ENCODE results near the gene SLC8A1.

The SLC8A1 gene

DNA sequence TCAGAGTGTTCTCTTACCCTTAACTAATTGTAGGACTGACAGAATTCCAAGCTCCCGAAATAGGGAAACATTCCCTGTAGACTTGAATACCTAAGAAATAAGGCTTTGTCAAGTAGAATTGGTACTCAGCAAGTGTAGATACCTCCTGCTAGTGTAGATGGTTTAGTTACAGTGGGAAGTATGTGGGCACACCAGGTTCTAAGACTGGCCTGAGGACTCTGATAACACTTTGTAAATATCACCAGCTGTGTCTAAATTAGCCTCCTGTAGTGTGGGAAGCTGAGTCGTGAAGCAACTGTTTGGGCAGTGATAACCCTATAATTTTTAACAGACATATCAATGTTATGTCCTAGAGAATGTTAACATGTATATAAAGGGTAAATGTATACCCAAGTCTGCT is 304.5 kb downstream of the SLC8A1 start:
- TF ChIP-seq, protein P1, sequence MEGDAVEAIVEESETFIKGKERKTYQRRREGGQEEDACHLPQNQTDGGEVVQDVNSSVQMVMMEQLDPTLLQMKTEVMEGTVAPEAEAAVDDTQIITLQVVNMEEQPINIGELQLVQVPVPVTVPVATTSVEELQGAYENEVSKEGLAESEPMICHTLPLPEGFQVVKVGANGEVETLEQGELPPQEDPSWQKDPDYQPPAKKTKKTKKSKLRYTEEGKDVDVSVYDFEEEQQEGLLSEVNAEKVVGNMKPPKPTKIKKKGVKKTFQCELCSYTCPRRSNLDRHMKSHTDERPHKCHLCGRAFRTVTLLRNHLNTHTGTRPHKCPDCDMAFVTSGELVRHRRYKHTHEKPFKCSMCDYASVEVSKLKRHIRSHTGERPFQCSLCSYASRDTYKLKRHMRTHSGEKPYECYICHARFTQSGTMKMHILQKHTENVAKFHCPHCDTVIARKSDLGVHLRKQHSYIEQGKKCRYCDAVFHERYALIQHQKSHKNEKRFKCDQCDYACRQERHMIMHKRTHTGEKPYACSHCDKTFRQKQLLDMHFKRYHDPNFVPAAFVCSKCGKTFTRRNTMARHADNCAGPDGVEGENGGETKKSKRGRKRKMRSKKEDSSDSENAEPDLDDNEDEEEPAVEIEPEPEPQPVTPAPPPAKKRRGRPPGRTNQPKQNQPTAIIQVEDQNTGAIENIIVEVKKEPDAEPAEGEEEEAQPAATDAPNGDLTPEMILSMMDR (IDR thresholded peaks at IDR 0.05; ENCODE audit: insufficient read depth, low read length, poor library complexity, severe bottlenecking), result no peak
- DNase-seq (ENCODE audit: extremely low read depth, insufficient read length), result no peak
- H3K27me3 ChIP-seq (replicated peaks; ENCODE audit: control insufficient read depth, insufficient read depth, low read length), result no peaks in the 10 kb centered on the region; the same call in none of the 2 replicates
- H3K4me3 ChIP-seq (replicated peaks; ENCODE audit: low read depth, low read length), result no peak overlapping the region
- no peaks in the 10 kb centered on the region for H3K36me3 ChIP-seq (ENCODE audit: control insufficient read depth, insufficient read depth, low read length)

DNA sequence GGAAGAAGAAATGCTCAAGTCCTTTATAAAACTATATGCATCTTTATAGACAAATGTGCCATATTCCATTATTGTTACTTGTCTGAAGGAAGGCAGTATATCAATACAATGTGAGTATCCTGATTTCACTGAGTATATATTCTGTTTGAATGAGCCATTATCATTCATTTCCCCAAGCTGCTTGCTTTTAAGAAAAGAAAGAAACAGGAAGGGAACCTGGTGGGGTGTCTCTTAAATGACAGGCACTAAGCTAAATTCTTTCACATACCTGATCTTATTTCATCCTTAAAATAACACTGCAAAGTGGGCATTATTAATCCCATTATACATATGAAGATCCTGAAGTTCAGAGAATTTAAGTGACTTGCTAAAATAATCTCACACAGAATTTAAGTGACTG is 307.9 kb downstream of the SLC8A1 start:
- Histone ChIP-seq H3K4me3 (replicated peaks; ENCODE audit: low read depth, low read length) (no peak overlapping the region), H3K27me3 (replicated peaks; ENCODE audit: control insufficient read depth, insufficient read depth, low read length) (no peaks in the 10 kb centered on the region; the same call in none of the 2 replicates), H3K36me3 (ENCODE audit: control insufficient read depth, insufficient read depth, low read length) (no peaks in the 10 kb centered on the region)
- no peak for DNase-seq (ENCODE audit: extremely low read depth, insufficient read length)
- TF ChIP-seq, protein P1 (IDR thresholded peaks at IDR 0.05; ENCODE audit: insufficient read depth, low read length, poor library complexity, severe bottlenecking), result no peak

DNA sequence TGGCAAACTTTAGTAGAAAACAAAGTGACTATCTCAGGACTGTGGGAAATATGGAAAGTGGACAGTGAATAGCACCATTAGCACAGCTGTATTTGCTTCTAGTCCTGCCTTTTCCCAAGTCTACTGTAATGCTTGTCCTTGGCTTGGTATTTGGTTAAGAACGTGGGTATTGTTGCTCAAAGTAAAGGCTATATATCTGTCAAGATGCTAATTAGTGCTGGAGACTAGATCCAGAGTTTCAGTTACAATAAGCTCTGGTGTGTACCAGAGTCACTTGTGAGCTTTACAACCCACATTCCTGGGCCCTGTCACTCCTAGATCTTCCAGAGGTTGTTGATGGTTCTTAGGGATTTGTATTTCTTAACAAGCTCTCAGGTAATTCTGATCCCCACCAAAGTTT is 313.6 kb downstream of the SLC8A1 start:
- Histone ChIP-seq H3K36me3 (ENCODE audit: control insufficient read depth, insufficient read depth, low read length) (no peaks in the 10 kb centered on the region), H3K4me3 (replicated peaks; ENCODE audit: low read depth, low read length) (no peak overlapping the region), H3K27me3 (replicated peaks; ENCODE audit: control insufficient read depth, insufficient read depth, low read length) (no peaks in the 10 kb centered on the region; the same call in none of the 2 replicates)
- no peak for DNase-seq (ENCODE audit: extremely low read depth, insufficient read length)
- TF ChIP-seq, protein P1 (IDR thresholded peaks at IDR 0.05; ENCODE audit: insufficient read depth, low read length, poor library complexity, severe bottlenecking), result no peak

DNA sequence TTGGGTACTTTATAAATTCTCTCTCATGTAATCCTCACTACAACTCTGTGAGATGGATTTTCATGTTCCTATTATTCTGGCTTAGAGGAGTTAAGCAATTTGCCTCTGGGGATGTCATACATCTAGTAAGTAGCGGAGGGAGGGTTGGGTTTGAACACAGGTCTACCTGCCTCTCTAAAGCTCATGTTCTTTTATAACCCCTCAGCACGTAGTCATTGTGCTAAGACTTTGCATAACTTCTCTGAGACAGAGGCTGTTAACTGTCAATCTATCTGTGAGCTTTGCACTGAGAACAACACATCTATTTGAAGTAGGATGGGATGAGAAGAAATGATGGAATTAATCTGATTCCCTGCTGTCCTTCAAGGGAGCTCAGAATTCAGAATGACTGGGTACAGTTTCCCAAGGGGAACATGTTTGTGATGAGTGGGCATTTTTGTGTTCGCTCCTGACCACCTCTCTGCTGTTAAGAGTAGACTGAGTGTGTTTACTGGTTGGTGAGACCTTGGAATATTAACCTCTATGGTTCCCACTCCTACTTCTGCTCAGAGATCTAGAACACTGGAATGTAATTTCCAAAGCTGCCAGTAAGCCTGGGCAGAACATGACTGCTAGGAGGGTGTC is 320.7 kb downstream of the SLC8A1 start:
- DNase-seq (ENCODE audit: extremely low read depth, insufficient read length), result no peak

DNA sequence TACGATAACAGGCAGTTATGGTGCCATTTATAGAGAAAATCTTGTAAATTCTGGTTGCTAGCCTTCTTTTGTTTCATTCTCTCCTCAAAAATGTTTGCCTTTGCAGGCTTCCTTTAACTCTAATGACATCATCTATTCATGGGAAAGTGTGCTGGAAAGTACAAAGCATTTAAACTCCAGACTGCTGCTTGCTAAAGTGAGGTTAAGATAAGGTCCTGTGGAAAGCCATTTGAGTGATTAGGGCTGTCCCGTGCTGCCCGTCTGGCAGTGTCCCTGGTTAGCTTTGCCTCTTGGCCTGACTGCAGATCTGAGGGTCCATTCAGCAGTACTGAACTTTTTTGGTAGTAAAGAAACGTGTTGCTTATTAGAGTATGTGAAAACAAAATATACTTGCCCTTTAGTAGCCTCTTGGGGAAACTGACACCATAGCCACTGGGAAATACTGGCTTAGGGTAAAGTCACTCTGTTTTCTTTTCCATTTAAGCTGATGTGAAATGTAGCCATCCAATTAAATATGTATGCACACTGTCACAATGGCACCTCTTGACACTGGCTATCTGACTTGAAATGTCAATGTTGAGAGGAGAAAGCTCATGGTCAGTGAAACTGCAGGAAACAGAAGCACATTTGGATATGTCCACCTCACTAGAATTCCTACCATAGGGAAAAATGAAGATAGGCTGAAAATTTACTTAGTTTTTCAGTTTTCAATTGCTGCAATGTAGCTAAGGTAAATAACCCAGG is 321.5 kb downstream of the SLC8A1 start:
- Histone ChIP-seq H3K4me3 (replicated peaks; ENCODE audit: low read depth, low read length) (no peak overlapping the region), H3K36me3 (ENCODE audit: control insufficient read depth, insufficient read depth, low read length) (no peaks in the 10 kb centered on the region), H3K27me3 (replicated peaks; ENCODE audit: control insufficient read depth, insufficient read depth, low read length) (no peaks in the 10 kb centered on the region)
- DNase-seq (ENCODE audit: extremely low read depth, insufficient read length), result no peak
- TF ChIP-seq, protein P1 (IDR thresholded peaks at IDR 0.05; ENCODE audit: insufficient read depth, low read length, poor library complexity, severe bottlenecking), result no peak

More for the DNA sequence above, 320.7 kb downstream of the SLC8A1 start:
- Histone ChIP-seq H3K4me3 (replicated peaks; ENCODE audit: low read depth, low read length) (no peak overlapping the region), H3K36me3 (ENCODE audit: control insufficient read depth, insufficient read depth, low read length) (no peaks in the 10 kb centered on the region), H3K27me3 (replicated peaks; ENCODE audit: control insufficient read depth, insufficient read depth, low read length) (no peaks in the 10 kb centered on the region)
- TF ChIP-seq, protein P1 (IDR thresholded peaks at IDR 0.05; ENCODE audit: insufficient read depth, low read length, poor library complexity, severe bottlenecking), result no peak
